ENCODE data around the gene ASCL5.

ASCL5 gene

DNA sequence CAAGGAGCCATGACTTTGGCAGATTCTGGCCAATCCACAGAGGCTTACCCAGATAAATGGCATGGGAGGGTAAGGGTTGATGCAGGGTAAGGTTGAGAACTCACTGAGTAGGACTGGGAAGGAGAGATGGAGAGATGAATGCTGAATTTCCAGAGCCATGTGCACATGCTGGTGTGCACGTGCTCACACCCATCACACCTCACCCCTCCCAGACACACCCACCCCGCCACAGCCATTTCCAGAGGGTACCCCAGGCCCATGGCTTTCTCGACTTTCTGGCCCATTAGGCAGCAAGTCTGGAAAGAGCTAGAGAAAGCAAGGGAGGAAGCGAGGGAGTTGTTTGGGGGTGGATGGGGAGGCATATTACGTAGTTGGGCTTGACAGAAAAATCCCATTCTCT lies 16.4 kb downstream of the ASCL5 start:
- Histone ChIP-seq H3K36me3 (ENCODE audit: control insufficient read depth, low read length) (no peaks in the 10 kb centered on the region), H3K4me2 (ENCODE audit: low read length) (no peak overlapping the region), H4K20me1 (ENCODE audit: control insufficient read depth, insufficient read depth, low read depth, low read length) (no peaks in the 10 kb centered on the region), H3K4me3 (ENCODE audit: low read length) (no peak overlapping the region), H3F3A (ENCODE audit: control insufficient read depth, insufficient read depth) (no peaks in the 10 kb centered on the region), H3K9me3 (ENCODE audit: control insufficient read depth, insufficient read depth, low read length) (no peaks in the 10 kb centered on the region), H3K27ac (ENCODE audit: low read depth, low read length) (no peak overlapping the region), H3K79me2 (ENCODE audit: control insufficient read depth, low read length) (no peaks in the 10 kb centered on the region), H3K9me2 (replicated peaks; ENCODE audit: control insufficient read depth, low read length) (no peaks in the 10 kb centered on the region), H3K4me1 (ENCODE audit: control insufficient read depth, low read length) (no peaks in the 10 kb centered on the region), H3K27me3 (ENCODE audit: control insufficient read depth, low read length) (peaks cover 4% of the 10 kb centered on the region; the same call in 1 of the 2 replicates)
- TF ChIP-seq, protein P1, sequence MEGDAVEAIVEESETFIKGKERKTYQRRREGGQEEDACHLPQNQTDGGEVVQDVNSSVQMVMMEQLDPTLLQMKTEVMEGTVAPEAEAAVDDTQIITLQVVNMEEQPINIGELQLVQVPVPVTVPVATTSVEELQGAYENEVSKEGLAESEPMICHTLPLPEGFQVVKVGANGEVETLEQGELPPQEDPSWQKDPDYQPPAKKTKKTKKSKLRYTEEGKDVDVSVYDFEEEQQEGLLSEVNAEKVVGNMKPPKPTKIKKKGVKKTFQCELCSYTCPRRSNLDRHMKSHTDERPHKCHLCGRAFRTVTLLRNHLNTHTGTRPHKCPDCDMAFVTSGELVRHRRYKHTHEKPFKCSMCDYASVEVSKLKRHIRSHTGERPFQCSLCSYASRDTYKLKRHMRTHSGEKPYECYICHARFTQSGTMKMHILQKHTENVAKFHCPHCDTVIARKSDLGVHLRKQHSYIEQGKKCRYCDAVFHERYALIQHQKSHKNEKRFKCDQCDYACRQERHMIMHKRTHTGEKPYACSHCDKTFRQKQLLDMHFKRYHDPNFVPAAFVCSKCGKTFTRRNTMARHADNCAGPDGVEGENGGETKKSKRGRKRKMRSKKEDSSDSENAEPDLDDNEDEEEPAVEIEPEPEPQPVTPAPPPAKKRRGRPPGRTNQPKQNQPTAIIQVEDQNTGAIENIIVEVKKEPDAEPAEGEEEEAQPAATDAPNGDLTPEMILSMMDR (IDR thresholded peaks at IDR 0.05; ENCODE audit: low read depth, low read length, poor library complexity, severe bottlenecking), result no peak
- no peak for TF ChIP-seq EZH2phosphoT487 (IDR thresholded peaks at IDR 0.05; ENCODE audit: borderline replicate concordance, low read length)

DNA sequence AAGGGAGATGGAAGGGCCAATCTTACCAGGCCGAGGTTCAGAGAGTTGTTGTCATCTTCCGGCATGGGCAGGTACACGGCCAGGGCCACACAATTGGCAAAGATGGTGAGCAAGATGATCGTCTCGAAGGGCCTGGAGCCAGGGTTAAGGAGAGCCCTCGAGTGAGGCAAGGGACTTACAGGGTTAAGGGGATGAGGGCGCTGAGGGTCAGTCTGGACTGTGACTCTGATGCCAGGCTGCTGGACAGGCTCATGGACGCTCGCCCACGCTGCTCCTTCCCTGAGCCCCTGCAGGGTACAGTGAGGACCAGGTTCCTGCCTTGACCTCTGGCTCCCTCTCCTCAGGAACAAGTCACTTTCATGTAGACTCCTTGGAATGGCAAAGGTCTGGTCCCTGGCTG lies 16.8 kb downstream of the ASCL5 start:
- Histone ChIP-seq H3K4me3 (ENCODE audit: low read length) (no peak overlapping the region), H3K4me1 (ENCODE audit: control insufficient read depth, low read length) (no peaks in the 10 kb centered on the region), H3K36me3 (ENCODE audit: control insufficient read depth, low read length) (no peaks in the 10 kb centered on the region), H3K4me2 (ENCODE audit: low read length) (no peak overlapping the region), H3F3A (ENCODE audit: control insufficient read depth, insufficient read depth) (no peaks in the 10 kb centered on the region), H4K20me1 (ENCODE audit: control insufficient read depth, insufficient read depth, low read depth, low read length) (no peaks in the 10 kb centered on the region), H3K9me3 (ENCODE audit: control insufficient read depth, insufficient read depth, low read length) (no peaks in the 10 kb centered on the region), H3K27me3 (ENCODE audit: control insufficient read depth, low read length) (peaks cover 4% of the 10 kb centered on the region; the same call in 1 of the 2 replicates), H3K27ac (ENCODE audit: low read depth, low read length) (no peak overlapping the region), H3K9me2 (replicated peaks; ENCODE audit: control insufficient read depth, low read length) (no peaks in the 10 kb centered on the region), H3K79me2 (ENCODE audit: control insufficient read depth, low read length) (no peaks in the 10 kb centered on the region)
- TF ChIP-seq EZH2phosphoT487 (IDR thresholded peaks at IDR 0.05; ENCODE audit: borderline replicate concordance, low read length), result no peak
- TF ChIP-seq, protein P1 (IDR thresholded peaks at IDR 0.05; ENCODE audit: low read depth, low read length, poor library complexity, severe bottlenecking), result no peak

DNA sequence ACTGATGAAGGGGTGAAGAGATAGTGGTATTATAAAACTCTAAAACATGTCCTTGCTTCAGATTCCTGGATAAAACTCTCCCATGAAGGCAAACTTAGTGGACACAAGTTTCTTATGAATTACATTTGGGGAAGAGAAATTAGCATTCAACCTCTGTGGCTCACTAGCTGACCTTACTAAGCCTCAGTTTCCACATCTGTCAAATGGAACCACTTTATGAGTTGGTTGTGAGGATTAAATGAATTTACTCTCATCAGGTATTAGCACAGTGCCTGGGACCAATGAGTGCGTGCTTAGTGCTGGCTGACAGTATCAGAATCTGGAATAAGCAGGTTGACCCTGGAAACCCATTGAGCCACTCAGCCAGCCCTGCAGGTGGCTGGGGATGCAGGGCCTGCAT lies 17.3 kb downstream of the ASCL5 start:
- no peak overlapping the region for H3K4me2 ChIP-seq (ENCODE audit: low read length)
- H4K20me1 ChIP-seq (ENCODE audit: control insufficient read depth, insufficient read depth, low read depth, low read length), result no peaks in the 10 kb centered on the region
- H3K4me1 ChIP-seq (ENCODE audit: control insufficient read depth, low read length), result no peaks in the 10 kb centered on the region

More for the DNA sequence above, 17.3 kb downstream of the ASCL5 start:
- no peaks in the 10 kb centered on the region for H3F3A ChIP-seq (ENCODE audit: control insufficient read depth, insufficient read depth)
- H3K9me2 ChIP-seq (replicated peaks; ENCODE audit: control insufficient read depth, low read length), result no peaks in the 10 kb centered on the region
- H3K4me3 ChIP-seq (ENCODE audit: low read length), result no peak overlapping the region
- H3K79me2 ChIP-seq (ENCODE audit: control insufficient read depth, low read length), result no peaks in the 10 kb centered on the region
- no peaks in the 10 kb centered on the region for H3K9me3 ChIP-seq (ENCODE audit: control insufficient read depth, insufficient read depth, low read length)
- H3K36me3 ChIP-seq (ENCODE audit: control insufficient read depth, low read length), result no peaks in the 10 kb centered on the region
- peaks cover 4% of the 10 kb centered on the region; the same call in 1 of the 2 replicates for H3K27me3 ChIP-seq (ENCODE audit: control insufficient read depth, low read length)
- TF ChIP-seq, protein P1 (IDR thresholded peaks at IDR 0.05; ENCODE audit: low read depth, low read length, poor library complexity, severe bottlenecking), result no peak
- no peak for TF ChIP-seq EZH2phosphoT487 (IDR thresholded peaks at IDR 0.05; ENCODE audit: borderline replicate concordance, low read length)
- no peak overlapping the region for H3K27ac ChIP-seq (ENCODE audit: low read depth, low read length)
